ENCODE measurements around the gene OR9Q1.

OR9Q1 gene

DNA sequence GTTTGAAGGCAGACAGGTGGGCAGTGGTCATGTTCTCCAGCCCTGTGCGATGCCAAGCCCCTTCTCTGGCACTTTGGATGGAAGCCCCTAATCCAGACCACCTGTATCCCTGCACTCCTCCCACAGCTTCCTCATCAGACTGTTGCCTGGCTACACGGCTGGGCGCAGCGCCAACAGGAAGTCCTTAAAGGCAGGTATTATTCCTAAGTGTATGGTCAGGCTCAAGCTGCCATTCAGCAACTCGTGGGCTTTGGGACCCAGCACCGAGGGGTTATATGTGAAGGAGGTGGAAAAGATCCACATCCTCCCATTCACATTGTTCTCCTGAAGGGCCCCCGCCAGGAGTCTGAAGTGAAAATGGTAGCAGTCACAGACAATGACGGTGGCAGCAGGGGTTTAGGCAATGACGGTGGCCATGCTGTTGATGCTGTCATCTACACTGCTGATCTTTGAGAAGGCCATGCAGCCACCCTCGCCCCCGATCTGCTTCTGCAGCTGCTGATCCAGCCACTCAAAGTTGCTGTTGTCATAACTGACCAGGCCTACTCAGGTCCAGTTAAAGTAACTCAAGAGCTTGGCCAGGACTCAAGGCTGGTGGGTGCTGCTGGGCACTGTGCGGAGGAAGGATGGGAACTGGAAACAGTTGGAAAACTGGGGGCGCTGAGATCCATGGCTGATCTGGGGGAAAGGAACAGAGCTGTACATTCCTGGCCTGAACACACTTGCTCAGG lies 34.8 kb downstream of the OR9Q1 start:
- TF ChIP-seq CTCF (IDR thresholded peaks at IDR 0.05; ENCODE audit: low read depth, low read length), result no peak
- DNase-seq (ENCODE audit: extremely low read depth, low read depth), result no peak

GRCh38 chr11:58059007-58059350 lies 35.3 kb downstream of the OR9Q1 start:
- DNase-seq (ENCODE audit: extremely low read depth, low read depth), result peak; percentile 8
- TF ChIP-seq CTCF (IDR thresholded peaks at IDR 0.05; ENCODE audit: low read depth, low read length), result no peak

- TF ChIP-seq CTCF (IDR thresholded peaks at IDR 0.05; ENCODE audit: low read depth, low read length), result no peak
- no peak for DNase-seq (ENCODE audit: extremely low read depth, low read depth)
These were observed 36.9 kb downstream of the OR9Q1 start for GRCh38 chr11:58060535-58060934.

DNA sequence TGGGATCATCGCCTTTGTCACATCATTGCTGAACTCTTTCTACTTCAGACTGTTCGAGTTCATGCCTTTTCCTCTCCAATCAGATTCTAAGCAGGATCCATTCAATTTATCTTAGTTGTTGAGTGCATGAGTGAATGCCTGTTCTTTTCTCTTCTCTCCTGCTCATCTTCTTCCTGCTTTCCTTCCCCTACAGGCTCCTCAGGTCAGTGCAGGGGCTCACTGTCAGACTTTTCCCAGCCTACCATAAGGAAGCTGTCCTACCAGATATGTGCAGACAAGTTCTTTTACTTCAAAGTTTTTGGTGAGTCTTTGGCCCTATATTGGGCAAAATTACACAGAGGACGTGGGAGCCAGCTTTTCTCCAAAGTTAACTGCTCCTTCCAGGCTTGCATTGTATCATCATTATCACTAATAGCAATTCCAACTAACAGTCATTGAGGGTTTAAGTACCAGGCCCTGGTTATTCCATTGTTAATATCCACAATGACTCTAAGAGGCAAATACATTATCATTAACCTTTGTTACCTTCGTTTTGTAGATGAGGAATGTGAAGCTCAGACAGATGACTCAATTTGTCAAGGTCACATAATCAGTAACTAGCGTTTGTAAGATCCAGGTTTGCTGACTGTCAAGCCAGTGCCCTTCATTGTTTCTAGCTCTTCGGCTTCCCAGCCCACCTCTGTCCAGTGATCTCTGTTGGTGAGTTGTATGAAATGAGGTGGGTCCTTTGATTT lies 37.4 kb downstream of the OR9Q1 start:
- DNase-seq (ENCODE audit: extremely low read depth, low read depth), result no peak
- TF ChIP-seq CTCF (IDR thresholded peaks at IDR 0.05; ENCODE audit: low read depth, low read length), result no peak

GRCh38 chr11:58061813-58062212 lies 38.1 kb downstream of the OR9Q1 start:
- DNase-seq (ENCODE audit: extremely low read depth, low read depth), result no peak
- no peak for TF ChIP-seq CTCF (IDR thresholded peaks at IDR 0.05; ENCODE audit: low read depth, low read length)

DNA sequence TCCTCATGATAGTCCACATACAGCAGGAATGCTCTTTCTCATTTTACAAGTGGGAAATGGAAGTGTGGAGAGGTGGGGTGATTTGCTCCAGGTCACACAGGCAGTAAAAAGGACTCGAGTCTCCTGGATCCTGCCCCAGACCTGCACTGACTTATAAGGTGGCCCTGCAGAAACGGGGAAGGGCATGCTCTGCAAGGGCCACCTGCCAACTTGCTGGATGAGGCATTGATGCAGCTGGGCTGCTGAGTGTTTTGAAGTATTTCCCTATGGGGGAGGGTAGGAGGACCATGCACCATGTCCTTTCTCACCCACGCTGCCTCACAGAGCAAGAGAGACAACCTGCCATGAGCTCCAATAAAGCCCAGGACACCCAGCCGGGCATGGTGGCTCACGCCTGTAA lies 44.0 kb downstream of the OR9Q1 start:
- DNase-seq (ENCODE audit: extremely low read depth, low read depth), result no peak

More for the DNA sequence above, 44.0 kb downstream of the OR9Q1 start:
- TF ChIP-seq CTCF (IDR thresholded peaks at IDR 0.05; ENCODE audit: low read depth, low read length), result no peak

All from AG09319 (cell line).